Right renal cortex interstitium (tissue), 3 donors: ENCODE data around the gene ARHGAP15. TPM values are rescaled to one million over a fixed set of nuclear protein-coding genes. Genes with fewer than 3 reads are reported as not detected.
"Not testable (repeated sequence)": the region's sequence is repeated elsewhere in the genome, so short reads cannot be mapped to it uniquely, and the experiment has no call there.

Source experiments
- DNase-seq, 3 donors: peaks; one replicate each; pipeline ENCODE4 v3.0.0-alpha.2; 2013; ENCODE audit warnings: low read depth in 3 of 3, low spot score in 2 of 3
- polyA plus RNA-seq, 3 donors: library from polyadenylated mRNA; unstranded; fragments of 120-200 nt; gene quantifications; one replicate each; pipeline ENCODE4 v1.2.1, GENCODE V29; 2013; ENCODE audit not compliant: insufficient read length in 3 of 3

The ARHGAP15 gene
- polyA plus RNA-seq = 1 to 10 TPM; 3.4 to 7.2 (median 5.1) TPM

- no peak for DNase-seq
Measured at GRCh38 chr2:143128681-143129580, at the start of gene ARHGAP15. Gene ARHGAP15 (plus strand): TSS chr2:143129419.

GRCh38 chr2:143081616-143082015 is 47.6 kb upstream of the ARHGAP15 start:
- no peak for DNase-seq

GRCh38 chr2:143083636-143084035 is 45.6 kb upstream of the ARHGAP15 start:
- DNase-seq = no peak

- no peak for DNase-seq
Measured at GRCh38 chr2:143084462-143084861, 44.8 kb upstream of the ARHGAP15 start.

GRCh38 chr2:143085125-143085784 is 44.0 kb upstream of the ARHGAP15 start:
- no peak for DNase-seq

GRCh38 chr2:143087033-143087432 is 42.2 kb upstream of the ARHGAP15 start:
- no peak for DNase-seq

GRCh38 chr2:143088388-143088787 is 40.8 kb upstream of the ARHGAP15 start:
- no peak for DNase-seq

GRCh38 chr2:143089520-143089919 is 39.7 kb upstream of the ARHGAP15 start:
- DNase-seq = not testable (repeated sequence)

GRCh38 chr2:143110758-143111428 is 18.3 kb upstream of the ARHGAP15 start:
- DNase-seq = peak; percentile 41 to 58 (median 45)

- no peak for DNase-seq
Measured at GRCh38 chr2:143117225-143117624, 12.0 kb upstream of the ARHGAP15 start.

GRCh38 chr2:143121079-143121478 is 8.1 kb upstream of the ARHGAP15 start:
- no peak for DNase-seq

- DNase-seq = no peak
Measured at GRCh38 chr2:143121957-143122356, 7.3 kb upstream of the ARHGAP15 start.

- DNase-seq = no peak
Measured at GRCh38 chr2:143123911-143124310, 5.3 kb upstream of the ARHGAP15 start.

GRCh38 chr2:143124445-143124844 is 4.8 kb upstream of the ARHGAP15 start:
- no peak for DNase-seq

GRCh38 chr2:143125717-143126116 is 3.5 kb upstream of the ARHGAP15 start:
- DNase-seq = no peak

- DNase-seq = no peak
Measured at GRCh38 chr2:143132355-143132754, 3.1 kb downstream of the ARHGAP15 start.

GRCh38 chr2:143133783-143134182 is 4.6 kb downstream of the ARHGAP15 start:
- no peak for DNase-seq

- DNase-seq = no peak
Measured at GRCh38 chr2:143138292-143138691, 9.1 kb downstream of the ARHGAP15 start.

- no peak for DNase-seq
Measured at GRCh38 chr2:143139835-143140393, 10.7 kb downstream of the ARHGAP15 start.

- DNase-seq = no peak
Measured at GRCh38 chr2:143140864-143141661, 11.8 kb downstream of the ARHGAP15 start.
